Mesothelial cell of epicardium (in vitro differentiated cells): ENCODE measurements around the gene MAN1C1. TPM values are rescaled to one million over a fixed set of nuclear protein-coding genes. Genes with fewer than 3 reads are reported as not detected.

Experiments
- DNase-seq, 2 experiments: peaks; one replicate each; pipeline ENCODE4 v3.0.0; 2021; ENCODE audit warnings: low spot score in 2 of 2; ENCODE audit not compliant: unreplicated experiment in 2 of 2
- H3K27ac Mint-ChIP-seq: 2 replicates; pipeline ENCODE4 v1.8.0; 2021; ENCODE audit warnings: mixed read lengths
- H3K27me3 Mint-ChIP-seq: 2 replicates; pipeline ENCODE4 v1.8.0; 2021; ENCODE audit warnings: low read depth, mixed read lengths
- H3K36me3 Mint-ChIP-seq: 2 replicates; pipeline ENCODE4 v1.8.0; 2021; ENCODE audit warnings: mixed read lengths
- H3K4me1 Mint-ChIP-seq: 2 replicates; pipeline ENCODE4 v1.8.0; 2021; ENCODE audit warnings: mixed read lengths
- H3K4me3 Mint-ChIP-seq: 2 replicates; pipeline ENCODE4 v1.8.0; 2021; ENCODE audit warnings: mild to moderate bottlenecking, moderate library complexity, mixed read lengths
- H3K9me3 Mint-ChIP-seq: 2 replicates; pipeline ENCODE4 v1.8.0; 2021; ENCODE audit warnings: mixed read lengths
- total RNA-seq: library from RNA; stranded (reverse); gene quantifications from 3 replicates; pipeline ENCODE4 v1.2.1, GENCODE V29; 2021
- TF ChIP-seq, protein P1 (sequence below): fragments of 200-600 bp; sonication (generic); IDR thresholded peaks from one replicate; pipeline ENCODE4 v1.5.0; 2021; ENCODE audit warnings: antibody characterized with exemption; ENCODE audit not compliant: unreplicated experiment

MAN1C1 gene
- total RNA-seq, 1 donor from 2014 or later = 3.2 TPM

DNA sequence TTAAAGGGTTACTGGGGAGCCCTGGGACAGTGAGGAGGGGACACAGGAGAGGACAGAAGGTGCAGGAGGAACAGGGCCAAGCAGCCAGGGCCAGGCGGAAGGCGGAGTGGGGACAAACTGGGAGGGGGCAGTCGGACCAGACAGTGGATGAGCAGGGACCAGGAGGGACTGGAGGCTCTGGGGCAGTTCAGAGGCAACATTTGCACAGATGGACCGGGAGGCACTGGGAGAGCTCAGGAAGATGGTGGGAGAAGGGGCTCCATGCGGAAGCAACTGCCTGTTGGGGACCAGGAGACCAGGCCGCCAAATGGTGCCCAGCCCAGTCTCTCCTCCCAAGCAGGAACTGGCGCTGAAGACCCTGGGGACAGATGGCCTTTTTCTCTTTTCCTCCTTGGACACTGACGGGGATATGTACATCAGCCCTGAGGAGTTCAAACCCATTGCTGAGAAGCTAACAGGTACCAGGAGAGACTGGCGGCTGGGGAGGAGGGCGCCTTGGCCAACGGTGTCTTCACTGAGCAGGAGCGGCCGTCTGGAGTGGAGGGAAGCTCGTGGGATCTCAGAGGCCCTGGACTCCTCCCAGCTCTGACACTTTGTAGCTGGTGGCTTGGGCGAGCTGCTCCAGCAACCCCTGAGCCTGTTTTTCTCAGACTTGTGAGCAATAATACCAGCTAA lies 184.2 kb downstream of the MAN1C1 start:
- peaks cover 21% of the 10 kb centered on the region for H3K4me1 Mint-ChIP-seq
- no peaks in the 10 kb centered on the region for H3K9me3 Mint-ChIP-seq
- peak overlapping the region; percentile 50 for H3K27ac Mint-ChIP-seq
- peak overlapping the region; percentile 79 for H3K4me3 Mint-ChIP-seq
- peaks cover 2% of the 10 kb centered on the region for H3K36me3 Mint-ChIP-seq
- peaks cover 8% of the 10 kb centered on the region for H3K27me3 Mint-ChIP-seq
- no peak for DNase-seq
- TF ChIP-seq, protein P1, sequence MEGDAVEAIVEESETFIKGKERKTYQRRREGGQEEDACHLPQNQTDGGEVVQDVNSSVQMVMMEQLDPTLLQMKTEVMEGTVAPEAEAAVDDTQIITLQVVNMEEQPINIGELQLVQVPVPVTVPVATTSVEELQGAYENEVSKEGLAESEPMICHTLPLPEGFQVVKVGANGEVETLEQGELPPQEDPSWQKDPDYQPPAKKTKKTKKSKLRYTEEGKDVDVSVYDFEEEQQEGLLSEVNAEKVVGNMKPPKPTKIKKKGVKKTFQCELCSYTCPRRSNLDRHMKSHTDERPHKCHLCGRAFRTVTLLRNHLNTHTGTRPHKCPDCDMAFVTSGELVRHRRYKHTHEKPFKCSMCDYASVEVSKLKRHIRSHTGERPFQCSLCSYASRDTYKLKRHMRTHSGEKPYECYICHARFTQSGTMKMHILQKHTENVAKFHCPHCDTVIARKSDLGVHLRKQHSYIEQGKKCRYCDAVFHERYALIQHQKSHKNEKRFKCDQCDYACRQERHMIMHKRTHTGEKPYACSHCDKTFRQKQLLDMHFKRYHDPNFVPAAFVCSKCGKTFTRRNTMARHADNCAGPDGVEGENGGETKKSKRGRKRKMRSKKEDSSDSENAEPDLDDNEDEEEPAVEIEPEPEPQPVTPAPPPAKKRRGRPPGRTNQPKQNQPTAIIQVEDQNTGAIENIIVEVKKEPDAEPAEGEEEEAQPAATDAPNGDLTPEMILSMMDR = no peak

DNA sequence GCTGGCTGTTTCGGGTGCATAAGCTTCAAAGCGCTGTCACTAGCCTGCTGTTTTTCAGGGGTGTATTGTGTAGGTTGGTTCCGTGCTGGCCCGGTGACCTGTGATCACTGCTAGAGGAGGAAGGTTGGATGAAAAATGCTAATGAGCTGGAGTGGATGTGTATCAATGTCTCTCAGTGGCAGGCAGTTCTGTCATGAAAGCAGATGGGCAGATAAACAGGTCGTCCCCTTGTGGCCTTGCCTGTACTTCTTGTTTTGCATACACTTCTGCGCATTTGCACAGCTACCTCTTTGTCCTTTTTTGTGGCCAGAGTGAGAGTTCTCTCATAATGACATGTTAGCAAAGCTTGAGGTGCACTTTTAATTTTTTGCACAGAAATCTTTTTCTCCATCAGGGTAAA lies 186.3 kb downstream of the MAN1C1 start:
- H3K4me3 Mint-ChIP-seq = no peak overlapping the region

DNA sequence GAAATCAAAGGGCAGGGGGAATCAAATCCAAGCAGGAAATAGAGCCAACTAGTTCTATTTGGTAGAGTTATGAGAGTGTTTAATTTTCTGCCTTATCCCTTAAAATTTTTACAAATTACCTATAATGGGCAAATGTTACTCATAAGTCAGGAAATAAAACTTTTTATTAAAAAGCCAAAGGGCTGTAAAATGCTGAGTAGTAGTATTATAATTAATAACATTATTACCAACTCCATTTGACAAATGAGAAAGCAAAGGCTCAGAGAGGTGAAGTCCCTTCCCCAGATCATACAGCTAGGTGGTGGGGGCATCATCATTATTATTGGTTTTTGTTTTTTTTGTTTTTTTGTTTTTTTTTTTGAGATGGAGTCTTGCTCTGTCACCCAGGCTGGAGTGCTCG lies 186.8 kb downstream of the MAN1C1 start:
- peaks cover 7% of the 10 kb centered on the region for H3K36me3 Mint-ChIP-seq
- DNase-seq = no peak
- H3K9me3 Mint-ChIP-seq = no peaks in the 10 kb centered on the region
- no peak overlapping the region for H3K4me3 Mint-ChIP-seq
- TF ChIP-seq, protein P1 = no peak
- H3K27ac Mint-ChIP-seq = no peak overlapping the region
- peaks cover 17% of the 10 kb centered on the region for H3K4me1 Mint-ChIP-seq
- no peaks in the 10 kb centered on the region for H3K27me3 Mint-ChIP-seq

More for the DNA sequence above, 186.3 kb downstream of the MAN1C1 start:
- Mint-ChIP-seq H3K27me3 (no peaks in the 10 kb centered on the region), H3K27ac (no peak overlapping the region), H3K36me3 (peaks cover 7% of the 10 kb centered on the region), H3K4me1 (peaks cover 18% of the 10 kb centered on the region), H3K9me3 (no peaks in the 10 kb centered on the region)
- no peak for DNase-seq
- TF ChIP-seq, protein P1 = no peak

DNA sequence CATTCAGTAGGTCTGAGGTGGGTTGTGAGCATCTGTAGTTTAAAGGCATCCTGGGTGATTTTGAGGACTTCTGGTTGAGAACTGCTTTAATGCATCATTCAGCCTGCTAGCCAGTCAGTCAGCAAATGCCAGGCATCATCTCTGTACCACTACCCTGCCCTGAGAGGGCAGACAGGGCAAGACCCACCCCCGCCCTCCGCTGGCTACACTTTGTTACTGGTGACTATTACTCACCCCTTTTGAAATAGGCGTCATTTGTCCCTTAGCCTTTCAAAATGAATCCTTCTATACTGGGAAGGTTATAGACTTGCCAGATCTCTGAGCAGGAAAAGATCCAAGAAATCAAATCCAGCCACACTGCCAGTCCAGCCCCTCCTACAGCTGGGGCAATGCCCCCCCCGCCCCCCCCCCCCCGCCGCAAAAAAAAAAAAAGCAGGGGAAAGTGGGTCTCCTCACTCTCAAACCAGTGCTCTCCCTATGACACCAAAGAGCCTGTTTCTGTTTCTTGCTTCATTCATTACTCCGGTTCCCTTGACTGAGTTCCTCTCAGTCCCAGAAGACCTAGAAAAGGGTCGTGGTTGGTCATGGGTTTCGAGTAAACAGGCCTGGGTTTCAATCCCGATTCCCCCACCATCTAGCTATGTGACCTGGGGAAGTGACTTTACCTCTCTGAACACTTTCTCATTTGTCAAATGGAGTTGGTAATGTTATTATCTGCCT lies 187.8 kb downstream of the MAN1C1 start:
- H3K4me3 Mint-ChIP-seq = no peak overlapping the region
- H3K4me1 Mint-ChIP-seq = peaks cover 14% of the 10 kb centered on the region
- TF ChIP-seq, protein P1 = no peak
- H3K36me3 Mint-ChIP-seq = peaks cover 7% of the 10 kb centered on the region
- DNase-seq = no peak
- no peaks in the 10 kb centered on the region for H3K27me3 Mint-ChIP-seq
- no peaks in the 10 kb centered on the region for H3K9me3 Mint-ChIP-seq
- no peak overlapping the region for H3K27ac Mint-ChIP-seq

DNA sequence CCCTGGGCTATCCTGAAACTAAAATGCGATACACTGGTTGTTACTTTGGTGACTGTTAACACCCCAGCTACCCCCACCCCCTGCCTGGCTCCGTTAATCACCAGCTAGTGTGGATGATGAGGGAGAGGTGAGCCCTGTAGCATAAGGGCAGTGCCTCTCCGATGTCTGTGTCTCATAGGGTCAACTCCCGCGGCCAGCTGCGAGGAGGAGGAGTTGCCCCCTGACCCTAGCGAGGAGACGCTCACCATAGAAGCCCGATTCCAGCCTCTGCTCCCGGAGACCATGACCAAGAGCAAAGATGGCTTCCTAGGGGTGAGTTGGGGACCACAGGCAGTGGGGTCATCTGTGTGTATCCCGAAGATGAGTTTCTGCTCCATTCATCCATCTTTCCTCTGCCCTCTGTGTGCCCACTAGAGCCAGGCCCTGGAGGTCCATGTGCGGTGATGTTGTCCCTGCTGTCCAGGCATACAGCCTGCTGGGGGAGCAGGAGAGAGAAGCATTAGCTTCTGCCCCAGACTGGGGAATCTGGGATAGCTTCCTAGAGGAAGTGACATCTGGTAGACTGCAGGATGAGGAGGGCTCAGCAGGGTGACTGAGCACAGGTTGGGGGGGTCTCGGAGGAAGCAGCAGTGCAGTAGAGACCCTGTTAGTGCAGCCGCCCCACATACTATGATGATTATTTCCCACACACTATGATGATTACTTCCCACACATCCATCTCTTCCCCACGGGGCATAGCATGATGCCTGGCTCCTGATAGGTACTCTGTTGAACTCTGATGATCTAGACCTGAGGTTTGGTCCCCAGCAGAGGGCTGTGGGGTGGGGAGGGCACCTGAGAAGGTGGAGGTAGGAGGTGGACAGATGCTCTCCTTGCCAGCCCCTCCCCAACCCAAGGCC lies 188.6 kb downstream of the MAN1C1 start:
- no peak overlapping the region for H3K27ac Mint-ChIP-seq

More for the DNA sequence above, 188.6 kb downstream of the MAN1C1 start:
- TF ChIP-seq, protein P1 = no peak
- Mint-ChIP-seq H3K27me3 (no peaks in the 10 kb centered on the region), H3K9me3 (no peaks in the 10 kb centered on the region), H3K36me3 (peaks cover 9% of the 10 kb centered on the region), H3K4me1 (peaks cover 10% of the 10 kb centered on the region), H3K4me3 (no peak overlapping the region)
- DNase-seq = no peak
